HG03095 (cell line): ENCODE data around the gene PTPRJ.

ENCODE experiments used
- ATAC-seq: cut with Tn5 transposase; IDR thresholded peaks from one replicate; pipeline ENCODE4 v1.9.1; 2021; ENCODE audit warnings: moderate library complexity; ENCODE audit not compliant: unreplicated experiment

The PTPRJ gene

DNA sequence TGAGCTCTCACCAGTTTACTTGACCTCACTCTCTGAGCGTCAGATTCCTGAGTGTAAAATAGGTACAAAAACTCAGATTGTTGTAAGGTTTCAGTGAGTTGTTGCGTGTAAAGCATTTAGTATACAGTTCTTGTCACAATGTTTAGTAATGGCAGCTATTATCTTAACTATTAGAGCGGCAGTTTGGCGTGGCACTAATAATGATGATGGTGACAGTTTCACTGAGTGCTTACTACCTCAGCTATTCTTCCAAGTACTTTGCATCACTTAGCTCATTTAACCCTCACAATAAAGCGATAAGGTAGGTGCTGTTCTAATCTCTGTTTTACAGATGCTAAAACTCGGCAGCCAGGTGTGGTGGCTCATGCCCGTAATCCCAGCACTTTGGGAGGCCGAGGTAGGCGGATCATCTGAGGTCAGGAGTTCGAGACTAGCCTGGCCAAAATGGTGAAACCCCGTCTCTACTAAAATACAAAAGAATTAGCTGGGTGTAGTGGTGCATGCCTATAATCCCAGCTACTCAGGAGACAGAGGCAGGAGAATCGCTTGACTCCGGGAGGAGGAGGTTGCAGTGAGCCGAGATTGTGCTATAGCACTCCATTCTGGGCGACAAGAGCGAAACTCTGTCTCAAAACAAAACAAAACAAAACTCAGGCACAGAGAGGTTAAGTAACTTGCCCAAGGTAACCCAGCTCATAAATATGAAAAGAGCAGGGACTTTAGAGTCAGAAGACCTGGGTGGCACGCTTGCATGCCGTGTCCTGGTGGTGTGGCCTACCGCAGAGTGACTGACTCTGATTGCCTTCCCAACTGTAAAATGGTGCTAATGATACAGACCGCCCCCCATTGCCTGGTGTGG is 76.2 kb downstream of the PTPRJ start:
- no peak for ATAC-seq

DNA sequence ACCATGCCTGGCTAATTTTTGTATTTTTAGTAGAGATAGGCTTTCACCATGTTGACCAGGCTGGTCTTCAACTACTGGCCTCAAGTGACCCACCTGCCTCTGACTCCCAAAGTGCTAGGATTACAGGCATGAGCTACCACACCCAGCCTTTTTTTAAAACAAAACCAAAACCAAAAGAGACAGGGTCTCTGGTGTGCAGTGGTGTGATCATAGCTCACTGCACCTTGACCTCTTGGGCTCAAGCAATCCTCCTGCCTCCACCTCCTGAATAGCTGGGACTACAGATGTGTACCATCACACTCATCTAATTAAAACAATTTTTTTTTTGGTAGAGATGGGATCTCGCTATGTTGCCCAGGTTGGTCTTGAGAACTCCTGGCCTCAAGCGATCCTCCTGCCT is 77.7 kb downstream of the PTPRJ start:
- no peak for ATAC-seq

DNA sequence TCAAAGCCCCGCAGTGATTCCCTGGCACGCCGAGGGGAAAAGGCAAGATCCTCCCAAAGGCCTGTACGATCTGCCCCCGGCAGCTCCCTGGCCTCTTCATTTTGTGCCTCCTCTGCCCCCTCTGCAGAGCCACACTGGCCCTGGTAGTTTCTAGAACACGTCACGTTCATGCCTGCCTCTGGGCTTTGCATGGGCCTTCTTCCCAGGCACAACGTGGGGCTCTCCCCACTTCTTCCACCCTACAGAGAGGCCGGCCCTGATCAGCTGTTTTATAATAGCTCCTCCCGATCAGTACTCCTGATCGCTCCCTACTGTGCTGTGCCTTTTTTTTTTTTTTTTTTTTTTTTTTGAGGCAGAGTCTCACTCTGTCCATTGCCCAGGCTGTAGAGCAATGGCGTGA is 78.4 kb downstream of the PTPRJ start:
- no peak for ATAC-seq

DNA sequence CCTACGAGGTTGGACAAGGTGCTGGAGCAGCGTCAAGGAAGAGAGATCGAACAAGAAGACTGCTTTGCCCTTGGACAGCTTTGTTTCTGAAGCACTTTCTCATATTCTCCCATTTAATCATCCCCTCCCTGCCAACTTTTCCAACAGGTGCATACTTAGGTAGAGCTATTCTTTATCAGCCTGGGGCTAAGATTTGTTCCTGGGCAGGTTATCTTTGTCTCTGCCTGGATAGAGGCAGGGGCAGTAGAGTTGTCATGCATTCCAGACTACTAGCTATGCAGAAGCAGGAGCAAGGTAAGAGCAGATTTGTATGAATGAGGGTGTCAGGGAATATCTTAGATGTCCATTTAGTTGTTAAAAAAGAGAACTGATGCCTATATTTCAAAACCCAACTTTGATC is 82.3 kb downstream of the PTPRJ start:
- no peak for ATAC-seq

DNA sequence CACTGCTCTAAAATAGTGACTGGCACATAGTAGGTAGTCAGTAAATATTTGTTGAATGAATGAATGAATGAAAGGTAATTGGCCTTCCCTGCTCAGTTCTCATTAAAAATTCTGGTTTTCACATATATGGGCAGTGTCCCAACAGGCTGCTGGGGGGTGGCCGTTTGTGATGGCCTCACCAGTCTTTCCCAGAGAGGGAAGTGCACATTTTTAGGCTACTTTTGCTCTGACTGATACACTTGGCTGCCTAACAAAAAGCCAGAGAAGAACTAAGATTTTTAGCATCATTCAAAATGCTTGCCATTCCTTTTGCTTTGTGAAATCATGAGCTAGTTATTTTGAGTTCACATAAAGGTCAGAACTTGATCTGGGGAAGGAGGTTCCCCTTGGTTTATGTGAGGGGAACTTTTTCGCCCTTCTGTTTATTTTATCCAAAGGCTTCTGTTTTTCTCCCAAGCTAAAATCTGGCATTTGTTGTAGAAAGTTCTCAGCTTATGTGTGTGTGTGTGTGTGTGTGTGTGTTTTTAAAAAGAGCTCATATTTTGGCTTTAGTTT is 83.1 kb downstream of the PTPRJ start:
- no peak for ATAC-seq

DNA sequence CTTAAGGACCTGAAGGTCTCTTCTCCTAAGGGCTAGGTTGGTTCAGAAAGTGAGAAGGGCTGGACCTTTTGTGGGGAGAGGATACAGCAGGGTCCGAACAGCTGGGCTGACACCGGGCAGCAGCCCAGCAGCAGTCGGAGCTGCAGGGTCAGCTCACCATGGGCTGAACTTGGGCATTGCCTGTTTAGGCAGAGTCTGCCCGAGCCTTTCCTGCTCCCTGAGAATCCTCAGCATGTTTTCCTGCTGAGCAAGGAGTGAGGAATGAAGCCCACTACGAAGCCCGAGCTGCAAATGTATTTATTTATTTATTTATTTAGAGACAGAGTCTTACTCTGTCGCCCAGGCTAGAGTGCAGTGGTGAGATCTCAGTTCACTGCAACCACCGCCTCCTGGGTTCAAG is 83.9 kb downstream of the PTPRJ start:
- no peak for ATAC-seq

DNA sequence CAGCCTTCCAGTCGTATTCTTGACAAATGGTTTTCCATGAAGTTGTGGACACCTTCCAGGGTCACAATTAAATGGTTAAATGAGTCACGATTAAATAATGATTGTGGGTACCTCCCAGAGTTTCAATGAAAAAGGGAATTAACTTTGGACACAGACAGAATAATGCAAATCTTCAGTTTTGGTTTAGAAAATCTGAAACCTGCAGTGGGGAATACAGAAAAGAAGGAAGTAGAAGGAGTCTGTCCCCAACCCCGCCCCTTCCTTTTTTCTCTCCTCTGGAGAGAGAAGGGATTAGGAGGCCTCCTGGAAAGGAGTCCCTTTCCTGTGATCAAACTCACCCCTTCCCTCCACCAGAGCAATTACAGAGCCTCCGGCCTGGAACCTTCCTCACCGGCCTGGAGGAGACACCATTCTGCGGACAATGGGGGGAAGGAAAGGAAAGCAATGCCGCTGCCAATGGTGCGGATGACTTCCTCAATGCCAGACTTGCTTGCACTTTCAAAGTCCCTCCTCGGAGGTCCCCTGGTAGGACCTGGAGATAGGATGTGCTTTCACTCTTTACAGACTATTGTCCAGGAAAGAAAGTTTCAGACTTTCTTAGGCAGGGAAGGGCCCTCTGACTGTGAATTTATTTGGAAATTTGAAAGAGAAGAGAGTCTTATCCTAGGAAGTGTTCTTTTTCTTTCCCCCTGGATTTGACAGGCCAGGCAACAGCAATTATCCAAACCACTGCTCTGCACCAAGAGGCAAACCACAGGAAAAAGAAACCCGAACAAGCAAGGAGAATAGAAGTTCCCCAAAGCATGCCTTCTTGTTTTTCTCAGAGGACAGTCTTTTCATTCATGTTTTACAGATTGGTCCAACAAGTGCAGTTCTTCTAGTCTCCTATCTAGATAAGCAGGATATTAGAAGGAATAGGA is 86.8 kb downstream of the PTPRJ start:
- no peak for ATAC-seq

DNA sequence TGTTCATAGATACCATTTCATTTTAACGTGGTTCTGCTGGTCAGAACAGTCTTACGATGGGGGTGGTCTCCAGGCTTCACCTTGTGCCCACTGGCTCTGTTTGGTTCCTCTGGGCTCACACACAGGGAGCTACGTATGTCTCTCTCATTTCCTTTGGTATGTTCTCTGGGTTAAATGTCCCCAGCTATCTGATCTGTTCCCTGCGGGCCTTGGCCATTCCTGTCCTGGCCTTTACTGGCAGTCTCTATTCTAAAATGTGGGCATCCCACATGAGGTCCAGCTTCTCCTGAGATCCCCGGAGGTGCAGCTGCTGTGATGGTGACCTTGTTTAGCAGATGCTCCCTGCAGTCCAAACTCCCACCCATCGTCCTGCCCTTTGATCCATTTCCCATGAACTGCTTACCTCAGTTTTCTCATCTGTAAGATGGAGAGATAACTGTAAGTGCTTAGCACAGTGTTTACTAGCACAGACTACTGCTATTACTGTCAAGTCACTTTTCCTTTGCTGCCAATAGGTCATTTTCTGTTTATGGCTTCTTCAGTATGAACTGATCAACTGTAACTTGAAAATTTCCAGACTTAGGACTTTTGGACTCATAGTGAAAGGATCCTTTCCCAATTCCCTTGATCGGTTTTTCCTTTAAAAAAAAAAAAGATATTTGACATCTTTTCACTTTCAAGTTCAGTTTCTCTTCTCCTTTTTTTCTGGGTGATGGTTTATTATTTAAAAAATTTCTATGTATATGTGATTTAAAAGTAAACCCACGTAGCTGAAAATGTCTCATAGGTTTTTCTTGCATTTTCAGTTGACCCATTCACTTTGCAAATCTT is 92.9 kb downstream of the PTPRJ start:
- no peak for ATAC-seq

DNA sequence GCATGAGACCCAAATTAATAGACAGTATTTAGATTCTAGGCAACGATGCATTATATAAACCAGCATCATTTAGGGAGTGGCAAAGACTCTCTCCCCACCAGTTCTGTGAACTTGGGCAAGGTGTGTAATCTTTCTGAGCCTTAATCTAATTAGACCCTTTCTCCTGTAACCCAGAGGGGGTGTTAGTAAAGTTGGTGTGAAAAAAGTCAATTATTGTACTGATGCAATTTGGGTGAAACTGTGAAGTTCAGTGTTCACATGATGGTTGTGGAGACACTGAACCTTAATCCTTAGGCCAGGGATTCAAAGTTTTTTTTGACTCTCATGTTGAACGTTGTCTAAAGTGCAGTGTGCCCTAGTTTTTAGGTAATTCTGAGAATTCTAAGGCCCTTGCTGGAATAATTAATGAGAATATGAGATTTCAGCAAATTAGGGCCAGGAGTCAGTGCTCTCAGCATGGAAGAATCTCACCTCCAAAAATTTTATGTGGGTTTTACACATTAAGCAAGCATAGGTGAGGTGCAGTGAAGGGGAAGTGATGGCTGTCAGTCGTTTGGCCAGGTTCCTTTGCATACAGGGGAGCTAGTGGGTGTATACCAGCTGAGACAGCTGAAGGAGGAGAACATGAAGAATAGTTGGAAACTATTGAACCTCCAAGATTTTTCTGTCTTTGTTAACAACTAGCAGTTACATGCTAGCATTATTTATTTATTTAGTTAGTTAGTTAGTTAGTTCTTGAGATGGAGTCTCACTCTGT is 94.2 kb downstream of the PTPRJ start:
- ATAC-seq = no peak

DNA sequence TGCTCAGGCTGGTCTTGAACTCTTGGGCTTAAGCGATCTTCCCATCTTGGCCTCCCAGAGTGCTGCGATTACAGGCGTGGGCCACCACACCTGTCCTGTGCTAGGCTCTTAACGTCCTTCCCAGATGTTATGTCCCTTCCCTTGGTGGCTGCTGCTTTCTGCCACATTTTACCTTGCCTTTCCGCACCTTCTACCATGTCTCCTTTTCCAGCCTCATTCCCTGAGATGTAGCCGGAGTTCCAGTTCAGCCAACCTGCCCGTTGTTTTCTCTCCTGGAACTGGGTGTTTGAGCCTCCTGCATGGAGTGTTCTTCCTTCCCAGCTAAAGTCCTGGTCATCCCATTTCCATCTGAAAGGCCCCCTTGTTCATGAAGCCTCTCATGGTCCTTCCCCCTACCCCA is 95.3 kb downstream of the PTPRJ start:
- no peak for ATAC-seq

DNA sequence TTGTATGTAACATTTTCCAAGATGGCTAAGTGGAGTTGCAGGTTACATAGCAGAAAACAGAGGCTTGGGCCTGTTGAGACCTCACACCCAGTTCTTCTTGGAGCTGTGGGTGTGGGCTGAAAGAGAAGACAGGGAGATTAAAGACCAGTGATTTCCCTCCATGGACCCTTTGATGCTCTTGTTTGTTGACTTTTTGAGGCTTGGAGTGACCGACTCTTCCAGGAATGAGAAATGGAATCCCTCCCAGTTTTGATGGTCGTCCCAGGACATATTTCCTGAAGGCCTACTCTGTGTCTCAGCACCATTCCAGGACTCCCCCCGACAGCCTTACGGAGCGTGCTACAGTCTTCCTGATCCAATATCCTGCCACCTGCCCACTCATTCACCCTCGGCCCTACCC is 96.9 kb downstream of the PTPRJ start:
- no peak for ATAC-seq

DNA sequence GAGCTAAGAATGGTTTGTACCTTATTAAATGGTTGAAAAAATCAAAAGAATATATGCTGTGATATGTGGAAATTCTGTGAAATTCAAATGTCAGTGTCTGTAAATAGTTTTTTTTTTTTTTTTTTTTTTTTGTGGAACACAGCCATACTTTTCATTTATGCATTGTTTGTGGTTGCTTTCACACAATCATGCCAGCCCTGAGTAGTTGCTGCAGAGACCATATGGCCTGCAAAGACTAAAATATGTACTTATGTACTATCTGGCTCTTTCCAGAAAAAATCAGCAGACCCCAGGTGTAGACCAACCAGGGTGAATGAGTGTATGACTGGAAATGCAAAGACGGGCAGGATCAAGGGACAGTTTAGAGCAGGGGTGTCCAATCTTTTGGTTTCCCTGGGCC is 98.3 kb downstream of the PTPRJ start:
- no peak for ATAC-seq

DNA sequence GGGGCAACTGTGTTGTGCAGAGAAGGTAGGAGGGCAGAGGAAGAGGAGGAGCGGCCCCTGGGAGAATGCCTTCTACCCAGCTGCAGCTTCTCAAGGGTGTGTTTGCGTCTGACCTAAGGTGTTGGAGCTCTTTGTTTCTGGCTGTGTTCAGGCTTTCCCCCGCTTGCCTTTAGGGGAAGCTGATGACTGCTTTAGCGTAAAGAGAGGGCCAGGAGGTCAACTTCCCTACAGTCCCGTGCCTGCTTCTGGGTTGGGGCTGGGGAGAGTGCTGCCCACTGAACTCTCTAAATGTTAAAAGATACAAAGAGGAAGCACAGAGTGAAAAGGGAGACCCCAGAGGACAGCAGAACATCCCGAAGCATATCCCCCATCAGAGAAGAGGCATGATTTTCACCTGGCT is 99.2 kb downstream of the PTPRJ start:
- ATAC-seq = no peak

DNA sequence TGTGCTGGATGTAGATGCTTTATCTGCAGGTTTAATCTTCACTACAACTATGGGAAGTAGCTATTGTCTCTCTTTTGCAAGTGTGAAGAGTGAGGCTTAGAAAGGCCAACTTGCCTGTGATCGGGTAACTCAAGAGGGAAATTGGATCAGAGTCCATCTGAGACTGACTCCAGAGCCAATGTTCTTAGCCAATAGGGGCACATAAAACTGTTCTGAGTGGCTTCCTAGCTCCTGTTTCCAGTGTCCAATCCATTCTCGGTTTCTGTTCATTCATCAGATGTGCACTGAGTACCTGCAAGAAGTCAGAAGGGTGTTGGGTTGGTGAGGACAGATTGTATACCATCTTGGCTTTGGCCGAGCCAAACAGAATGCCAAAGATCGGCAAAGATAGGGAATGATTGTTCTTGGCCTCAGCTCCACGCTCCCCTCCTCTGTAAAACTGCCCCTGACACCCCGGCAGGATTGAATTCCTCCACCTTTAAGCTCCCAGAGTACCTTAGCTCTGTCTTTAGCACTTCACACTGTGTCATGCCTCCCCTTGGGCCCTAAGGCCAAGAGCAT is 100.0 kb downstream of the PTPRJ start:
- no peak for ATAC-seq

DNA sequence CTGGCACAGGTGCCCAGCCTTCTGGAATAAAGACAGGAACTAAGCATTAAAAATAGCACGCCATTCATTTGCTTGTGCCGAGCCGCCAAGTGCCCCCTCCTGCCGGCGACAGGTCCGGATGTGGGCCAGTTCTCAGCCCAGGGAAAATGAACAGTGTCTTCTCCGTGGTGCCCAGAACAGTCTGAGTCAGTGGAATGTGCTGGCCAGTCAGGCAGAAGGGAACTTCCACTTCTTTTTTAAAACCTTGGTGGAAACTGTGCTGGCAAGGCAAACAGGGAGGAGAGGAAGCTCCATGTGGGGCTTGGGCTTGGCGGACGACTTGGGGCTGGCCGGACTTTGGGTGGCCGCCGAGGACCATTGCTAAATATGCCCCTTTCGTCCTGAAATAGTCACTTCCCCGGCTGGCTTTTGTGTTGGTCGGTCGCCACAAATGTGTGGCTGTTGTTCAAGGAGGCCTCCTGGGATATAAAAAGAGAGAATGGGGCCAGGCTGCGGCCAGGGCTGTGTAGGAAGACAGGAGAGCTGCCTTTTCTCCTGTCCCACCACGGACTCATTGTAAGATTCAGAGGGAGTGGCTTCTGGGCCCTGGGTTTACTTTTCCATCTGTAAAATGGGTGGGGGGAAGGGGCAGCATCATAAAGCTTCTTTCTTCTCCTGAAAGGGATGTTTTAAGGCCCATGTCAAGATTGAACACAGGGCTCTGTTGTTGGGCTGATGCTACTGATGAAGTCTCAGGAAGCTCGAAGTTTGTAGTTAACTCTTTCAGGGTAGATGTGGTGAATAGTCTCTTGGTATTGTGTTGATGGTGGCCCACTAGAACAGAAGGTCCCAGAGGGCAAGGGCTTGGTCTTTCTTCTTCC is 101.0 kb downstream of the PTPRJ start:
- ATAC-seq = no peak

DNA sequence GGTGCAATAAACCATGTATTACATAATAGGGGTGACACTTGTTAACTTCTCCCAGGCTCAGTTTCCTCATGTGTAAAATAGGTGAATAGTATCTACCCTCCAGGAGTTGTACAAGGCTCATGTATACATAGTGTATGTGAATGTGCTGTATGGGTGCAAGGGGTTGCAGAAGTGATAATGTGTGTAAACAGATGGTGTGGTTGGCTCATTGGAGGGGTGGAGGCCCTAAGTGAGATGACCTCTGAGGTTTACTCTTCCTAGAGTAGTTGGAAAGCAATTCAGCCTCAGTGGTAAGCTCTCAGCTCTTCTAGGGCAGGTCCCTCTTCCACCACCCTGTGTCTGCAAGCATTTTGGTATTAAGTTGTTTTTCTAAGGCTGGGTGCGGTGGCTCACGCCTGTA is 102.4 kb downstream of the PTPRJ start:
- no peak for ATAC-seq

DNA sequence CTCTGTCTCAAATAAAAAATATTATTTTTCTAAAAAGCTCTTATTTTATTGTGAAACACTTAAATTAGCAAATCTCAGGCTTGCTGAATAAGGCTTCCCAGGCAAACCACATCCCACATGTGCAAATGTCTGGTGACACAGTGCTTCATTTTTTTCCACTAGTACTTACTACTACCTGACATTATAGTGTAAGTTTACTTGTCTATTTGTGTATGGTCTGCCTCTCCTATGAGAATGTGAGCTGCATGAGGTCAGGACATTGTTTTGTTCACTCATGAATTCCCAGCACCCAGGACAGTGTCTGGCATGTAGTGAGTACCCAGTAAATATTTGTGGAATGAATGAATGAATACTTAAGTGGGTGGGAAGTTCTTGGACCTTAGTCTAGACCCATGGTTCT is 103.1 kb downstream of the PTPRJ start:
- no peak for ATAC-seq

DNA sequence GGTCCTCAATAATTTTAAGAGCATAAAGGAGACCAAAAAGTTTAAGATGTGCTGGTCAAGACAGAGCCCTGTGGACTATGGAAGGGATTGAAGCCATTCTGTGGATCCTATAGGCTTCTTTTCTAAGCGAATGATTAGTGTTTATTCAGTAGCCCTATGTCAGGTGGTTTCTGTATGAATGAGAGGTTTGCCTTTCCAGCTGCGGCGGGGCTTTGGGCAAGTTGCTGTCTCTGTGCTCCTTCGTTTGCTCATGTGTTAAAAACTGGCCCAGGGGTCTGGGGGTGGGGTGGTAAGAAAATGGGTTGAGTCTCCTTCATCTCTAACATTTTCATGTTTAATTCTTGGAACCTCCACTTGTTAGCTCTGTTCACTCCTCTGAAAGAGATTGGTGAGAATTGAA is 105.3 kb downstream of the PTPRJ start:
- ATAC-seq = no peak

DNA sequence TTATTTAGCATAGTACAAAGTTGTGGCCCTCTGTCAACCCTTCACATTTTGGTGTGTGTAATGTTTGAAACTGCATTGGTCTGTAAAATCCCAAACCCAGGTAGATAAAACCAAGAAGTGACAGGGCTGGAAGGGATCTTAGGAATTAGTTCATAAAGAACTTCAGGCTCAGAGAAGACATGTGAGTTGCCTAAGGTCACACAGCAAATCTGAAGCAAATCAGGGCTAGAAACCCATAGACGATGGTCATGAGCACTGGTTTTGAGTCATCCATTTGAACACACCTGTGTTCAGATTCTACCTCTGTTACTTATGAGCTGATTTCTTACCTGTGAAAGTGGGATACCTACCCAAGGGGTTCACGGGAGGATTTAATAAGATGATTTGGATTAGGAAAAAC is 107.1 kb downstream of the PTPRJ start:
- ATAC-seq = no peak
